Body of pancreas (tissue), 4 donors: Measurements from ENCODE around the gene TACR1.

Source experiments
- CTCF ChIP-seq, 7 experiments: fragments of 450-650 bp in 4 of 7; fragments of 200-600 bp in 3 of 7; sonication (generic) in 3 of 7; IDR thresholded peaks; one replicate each; pipeline ENCODE4 v1.5.1; 2016 to 2019; ENCODE audit warnings: antibody characterized with exemption in 7 of 7
- POLR2A ChIP-seq, 3 donors: fragments of 450-650 bp; IDR thresholded peaks; one replicate each; pipeline ENCODE4 v1.6.1; 2016; ENCODE audit warnings: antibody characterized with exemption in 3 of 3, mild to moderate bottlenecking in 2 of 3

GRCh38 chr2:75190271-75190990, 8.9 kb downstream of the TACR1 start:
- TF ChIP-seq CTCF (IDR thresholded peaks at IDR 0.05) (no peak), POLR2A (IDR thresholded peaks at IDR 0.05) (no peak)
